Measurements from ENCODE around the gene CPN2.

The CPN2 gene

GRCh38 chr3:194351080-194351672 lies at the start of gene CPN2:
CPN2 (minus strand) TSS chr3:194351328; CDS start chr3:194342702, 8,626 bp downstream.
- DNase-seq = no peak

- DNase-seq = no peak
Observed at GRCh38 chr3:194399874-194400411, 48.8 kb upstream of the CPN2 start.

- peak; percentile 30 for DNase-seq
Observed at GRCh38 chr3:194399166-194399565, 48.0 kb upstream of the CPN2 start, which contains the start of gene GP5. GP5 (minus strand) TSS chr3:194399266; CDS start chr3:194398282, 984 bp downstream.

GRCh38 chr3:194397757-194398312 lies 46.7 kb upstream of the CPN2 start:
- DNase-seq = no peak

DNA sequence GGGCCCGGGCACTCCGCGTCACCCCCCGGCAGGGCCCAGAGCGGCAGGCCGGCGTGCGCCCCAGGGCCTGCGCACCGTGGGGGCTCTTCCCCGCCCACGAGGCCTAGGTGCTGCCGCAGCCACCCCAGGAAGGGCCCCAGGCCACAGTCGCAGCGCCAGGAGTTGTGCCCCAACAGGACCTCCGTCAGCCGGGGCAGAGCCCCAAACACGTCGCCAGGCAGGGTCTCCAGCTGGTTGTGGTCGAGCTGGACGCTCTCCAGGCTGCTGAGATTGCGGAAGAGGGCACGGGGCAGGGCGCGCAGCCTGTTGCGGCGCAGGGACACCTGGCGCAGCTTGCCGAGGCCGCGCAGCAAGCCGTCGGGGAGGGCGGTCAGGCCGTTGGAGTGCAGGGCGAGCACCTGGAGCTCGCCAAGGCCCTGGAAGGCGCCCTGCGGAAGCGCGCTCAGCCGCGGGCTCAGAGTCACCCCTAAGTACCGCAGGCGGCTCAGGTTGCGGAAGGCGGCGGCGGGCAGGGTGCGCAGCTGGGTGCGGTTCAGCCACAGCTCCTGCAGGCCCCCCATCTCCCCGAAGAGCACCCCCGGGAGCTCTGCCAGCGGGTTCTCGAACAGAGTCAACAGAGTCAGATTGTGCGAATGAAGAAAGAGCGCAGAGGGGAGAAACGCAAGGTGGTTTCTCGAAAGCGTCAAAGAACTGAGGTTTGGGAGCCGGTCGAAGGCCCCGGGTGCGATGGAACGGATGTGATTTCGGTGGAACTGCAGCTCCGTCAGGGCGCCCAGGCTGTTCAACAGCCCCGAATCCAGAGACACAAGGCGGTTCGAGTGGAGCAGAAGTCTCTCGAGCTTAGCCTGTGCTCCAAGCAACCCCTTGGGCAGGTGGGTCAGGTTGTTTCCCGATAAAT lies 46.0 kb upstream of the CPN2 start:
- DNase-seq = no peak

- DNase-seq = no peak
Observed at GRCh38 chr3:194396539-194396858, 45.4 kb upstream of the CPN2 start.

DNA sequence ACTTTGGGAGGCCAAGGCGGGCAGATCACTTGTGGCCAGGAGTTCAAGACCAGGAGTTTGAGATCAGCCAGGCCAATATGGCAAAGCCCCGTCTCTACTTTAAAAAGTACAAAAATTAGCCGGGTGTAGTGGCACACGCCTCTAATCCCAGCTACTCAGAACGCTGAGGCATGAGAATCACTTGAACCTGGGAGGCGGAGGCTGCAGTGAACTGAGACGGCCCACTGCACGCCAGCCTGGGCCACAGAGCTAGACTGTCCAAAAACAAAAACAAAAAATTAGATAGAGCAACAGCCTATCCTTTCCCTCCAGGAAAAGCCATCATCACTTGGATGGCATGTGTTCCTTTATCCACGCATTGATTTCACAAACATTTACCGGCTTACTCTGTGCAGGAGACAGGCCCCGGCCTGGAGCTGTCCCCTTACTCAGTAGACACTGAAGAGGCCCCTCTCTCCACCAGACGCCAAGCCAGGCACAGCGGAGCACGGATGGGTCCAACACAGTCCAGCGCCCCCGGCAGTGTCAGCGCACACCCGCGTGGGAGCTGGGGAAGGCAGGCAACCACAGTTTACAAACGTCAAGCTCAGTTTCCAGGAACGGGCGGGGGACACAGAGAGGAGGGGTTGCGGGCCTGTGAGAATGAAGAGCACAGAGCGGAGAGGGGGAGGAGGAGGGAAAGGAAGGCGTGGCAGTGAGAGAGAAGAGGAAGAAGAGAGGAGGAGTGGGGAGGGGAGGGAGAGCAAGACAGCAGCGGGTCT lies 44.8 kb upstream of the CPN2 start:
- no peak for DNase-seq

DNA sequence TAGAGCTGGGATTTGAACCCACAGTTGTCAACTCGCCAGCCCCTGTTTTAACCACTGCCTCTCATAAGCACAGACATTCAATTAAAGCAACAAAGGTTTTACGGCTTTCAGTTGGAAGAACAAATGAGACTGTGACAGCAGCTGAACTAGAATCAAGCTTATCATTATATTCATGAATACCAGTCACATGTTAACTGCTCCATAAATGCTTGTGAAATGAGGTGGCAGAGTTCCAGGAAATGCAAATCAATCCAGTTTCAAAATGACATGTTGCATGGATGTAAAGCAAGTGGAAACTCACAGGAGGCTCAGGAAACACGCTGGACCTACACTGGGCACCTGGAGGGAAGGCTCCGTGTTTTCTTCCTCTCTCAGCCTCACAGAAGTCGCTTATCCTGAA lies 44.1 kb upstream of the CPN2 start:
- no peak for DNase-seq

GRCh38 chr3:194392576-194392975 lies 41.4 kb upstream of the CPN2 start:
- DNase-seq = no peak

DNA sequence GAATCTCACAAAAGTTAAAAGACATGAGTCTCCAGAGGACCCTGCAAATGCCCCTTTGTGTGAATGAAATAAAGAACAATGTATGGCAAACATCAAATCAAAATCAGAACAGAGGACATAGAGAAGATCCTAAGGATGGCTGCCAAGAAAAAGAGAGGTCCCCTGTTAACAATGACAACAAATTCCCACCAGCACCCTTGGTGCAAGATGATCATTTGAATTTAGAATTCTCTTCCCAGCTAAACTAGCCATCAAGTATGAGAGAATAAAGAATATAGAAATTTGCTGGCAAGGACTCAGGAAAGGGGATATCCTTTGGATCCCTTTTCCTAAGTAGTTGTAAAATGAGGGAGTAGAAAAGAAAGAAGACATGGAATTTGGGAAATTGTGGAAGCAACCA lies 39.7 kb upstream of the CPN2 start:
- no peak for DNase-seq

GRCh38 chr3:194389269-194389668 lies 38.1 kb upstream of the CPN2 start:
- DNase-seq = no peak

GRCh38 chr3:194387926-194388418 lies 36.8 kb upstream of the CPN2 start:
- no peak for DNase-seq

GRCh38 chr3:194387276-194387675 lies 36.1 kb upstream of the CPN2 start:
- DNase-seq = no peak

GRCh38 chr3:194386648-194387047 lies 35.5 kb upstream of the CPN2 start:
- no peak for DNase-seq

DNA sequence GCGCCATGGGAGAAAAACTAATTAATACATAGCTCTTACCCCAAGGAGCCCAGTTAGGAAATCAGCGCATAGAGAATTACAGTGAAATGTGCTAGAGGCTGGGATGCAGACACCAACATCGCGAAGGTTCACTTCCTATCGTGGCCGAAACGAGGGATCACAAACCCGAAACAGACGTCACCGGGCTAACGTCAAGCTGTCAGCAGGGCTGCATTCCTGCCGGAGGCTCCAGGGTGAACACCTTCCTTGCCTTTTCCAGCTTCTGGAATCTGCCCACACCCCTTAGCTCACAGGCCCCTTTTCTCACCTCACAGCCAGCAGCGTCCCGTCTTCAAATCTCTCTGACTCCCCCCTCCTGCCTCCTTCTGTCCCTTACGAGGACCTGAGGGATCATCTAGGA lies 34.9 kb upstream of the CPN2 start:
- no peak for DNase-seq

- no peak for DNase-seq
Observed at GRCh38 chr3:194384569-194385001, 33.5 kb upstream of the CPN2 start.

DNA sequence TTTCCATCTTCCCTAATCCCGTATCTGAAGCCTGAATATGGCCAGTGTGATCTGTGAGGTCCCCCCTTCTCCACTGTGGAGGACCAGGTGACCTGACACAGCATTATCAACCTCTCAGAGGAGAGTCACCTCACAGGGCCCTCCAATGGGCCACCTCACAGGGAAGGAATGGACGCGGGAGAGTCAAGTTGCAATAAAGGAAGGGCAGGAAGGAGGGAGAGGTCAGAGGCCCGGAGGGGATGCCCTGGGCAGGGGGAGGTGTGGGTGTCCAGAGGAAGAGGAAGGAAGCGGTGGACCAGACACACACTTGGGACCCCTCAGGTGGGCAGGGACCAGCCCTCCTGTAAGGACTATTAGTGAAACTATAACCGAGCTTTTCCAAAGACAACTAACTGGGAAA lies 33.0 kb upstream of the CPN2 start:
- DNase-seq = no peak

- DNase-seq = no peak
Observed at GRCh38 chr3:194383276-194383940, 32.3 kb upstream of the CPN2 start.

- no peak for DNase-seq
Observed at GRCh38 chr3:194382892-194383223, 31.7 kb upstream of the CPN2 start.

GRCh38 chr3:194382196-194382891 lies 31.2 kb upstream of the CPN2 start:
- no peak for DNase-seq

GRCh38 chr3:194381460-194381875 lies 30.3 kb upstream of the CPN2 start:
- DNase-seq = no peak

DNA sequence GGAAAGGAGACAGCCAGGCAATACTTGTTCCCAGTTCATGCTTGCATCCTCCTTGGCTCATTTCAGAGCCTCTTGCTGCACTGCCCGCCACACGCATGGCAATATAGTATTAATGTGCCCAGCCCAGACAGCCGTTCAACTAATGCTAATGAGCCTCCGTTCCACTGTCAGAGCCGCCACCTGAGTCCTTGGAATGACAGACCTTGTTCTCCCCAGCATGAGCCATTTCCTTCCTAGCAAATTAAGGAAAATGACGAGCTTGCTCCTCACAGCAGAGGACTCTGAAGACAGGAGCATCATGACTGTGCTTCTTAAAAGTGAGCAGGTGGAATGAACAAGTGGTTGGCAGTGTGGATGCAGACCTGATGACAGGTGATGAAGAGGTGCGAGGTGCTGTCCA lies 29.2 kb upstream of the CPN2 start:
- DNase-seq = no peak

Data from GDM1 (cell line).